Measurements from ENCODE around the gene PRRT1B. TPM values are rescaled to one million over a fixed set of nuclear protein-coding genes. Genes with fewer than 3 reads are reported as not detected.
A peak's percentile ranks its signal among the peaks of the same experiment; 100 is the strongest.

PRRT1B gene
- total and polyA plus RNA-seq, 2 of the 4 experiments (the other 2 are of a cell fraction): not detected

- TF ChIP-seq SMC3 (IDR thresholded peaks at IDR 0.05; ENCODE audit: low read depth, low read length) (no peak), CHD1 (IDR thresholded peaks at IDR 0.05; ENCODE audit: low read depth, low read length) (no peak), FOS (IDR thresholded peaks at IDR 0.05; ENCODE audit: low read depth, low read length) (no peak), USF2 (IDR thresholded peaks at IDR 0.05; ENCODE audit: low read depth, low read length) (no peak), POLR2A (IDR thresholded peaks at IDR 0.05; ENCODE audit: low read depth, low read length) (no peak), ELK1 (IDR thresholded peaks at IDR 0.05; ENCODE audit: borderline replicate concordance, low read depth, low read length) (no peak), NFE2L2 (IDR thresholded peaks at IDR 0.05; ENCODE audit: low read depth, low read length) (no peak), MAZ (IDR thresholded peaks at IDR 0.05; ENCODE audit: borderline replicate concordance, low read depth, low read length) (no peak)
- H3K23ac ChIP-seq (ENCODE audit: low read depth, low read length): no peak overlapping the region
- H3K9me1 ChIP-seq (ENCODE audit: insufficient read depth, low read length): no peaks in the 10 kb centered on the region
- BruUV-seq (replicated peaks): no TSS peak
- H2BK15ac ChIP-seq (ENCODE audit: low read depth, low read length): no peak overlapping the region
- DNase-seq (no peak), ATAC-seq (ENCODE audit: low read depth) (no peak)
- dilution Hi-C loops (cut with HindIII; ENCODE audit: low sequenced_read_pairs, unreplicated experiment) (no loop called here), in situ Hi-C loops (cut with MboI; ENCODE audit: low sequenced_read_pairs) (loop anchor here (25.0 kb wide), 1 partner anchor 682 kb away; no protein-coding TSS in a partner anchor), intact Hi-C loops (cut with micrococcal nuclease) (no loop called here)
- H3K27me3 ChIP-seq (ENCODE audit: control insufficient read depth, insufficient read depth, low read length): no peaks in the 10 kb centered on the region
- no peak overlapping the region for H2BK5ac ChIP-seq (ENCODE audit: low read depth, low read length, poor library complexity, severe bottlenecking)
- H4K20me1 ChIP-seq (ENCODE audit: insufficient read depth, low read length): no peaks in the 10 kb centered on the region
- H4K91ac ChIP-seq (ENCODE audit: insufficient read depth, low read depth, low read length): no peak overlapping the region
- H2BK20ac ChIP-seq (ENCODE audit: low read depth, low read length): no peak overlapping the region
- H3K79me1 ChIP-seq (ENCODE audit: low read depth in 1 of 2, low read length in 2 of 2): no peaks in the 10 kb centered on the region
- H2BK120ac ChIP-seq (ENCODE audit: low read depth, low read length): no peak overlapping the region
- no peak overlapping the region for H3K14ac ChIP-seq (replicated peaks; ENCODE audit: low read depth, low read length)
- no peak overlapping the region for H3K27ac ChIP-seq (ENCODE audit: insufficient read depth, low read length)
- H4K8ac ChIP-seq (ENCODE audit: low read depth in 2 of 2, low read length in 2 of 2): no peak overlapping the region
- ChIA-PET CTCF (no interaction called here), POLR2A (ENCODE audit: unreplicated experiment) (no interaction called here)
- H3K56ac ChIP-seq (ENCODE audit: extremely low read depth, insufficient read depth, low read length): no peak overlapping the region
- no peak overlapping the region for H3K4me2 ChIP-seq (ENCODE audit: low read depth, low read length)
- no peak overlapping the region for H4K5ac ChIP-seq (ENCODE audit: low read depth, low read length)
- no peak overlapping the region for H3K4ac ChIP-seq (ENCODE audit: low read depth, low read length)
- H3K4me3 ChIP-seq (ENCODE audit: insufficient read depth, low read depth, low read length): no peak overlapping the region
- H3K9me3 ChIP-seq (ENCODE audit: control insufficient read depth, insufficient read depth, low read length): no peaks in the 10 kb centered on the region
- WGBS, 2 experiments (ENCODE audit: extremely low coverage in 2 of 2, insufficient read length in 1 of 2): 100% methylated on average over 4 of the region's 9 CpGs; no CpG with 5 or more reads in 1 of the 2 experiments
- no peak overlapping the region for H3K18ac ChIP-seq (ENCODE audit: low read depth, low read length)
- H3K36me3 ChIP-seq (ENCODE audit: control insufficient read depth, insufficient read depth, low read length): peaks cover 57% of the 10 kb centered on the region
- no peak overlapping the region for H3K9ac ChIP-seq (ENCODE audit: low read depth, low read length)
- peak overlapping the region; percentile 42 for H2AK9ac ChIP-seq (replicated peaks; ENCODE audit: low read depth, low read length, poor library complexity)
- no peak overlapping the region for H2AK5ac ChIP-seq (ENCODE audit: low read depth, low read length)
- H3K4me1 ChIP-seq (ENCODE audit: control insufficient read depth, insufficient read depth, low read length): no peaks in the 10 kb centered on the region
- H2AFZ ChIP-seq (replicated peaks; ENCODE audit: low read length, poor library complexity): no peak overlapping the region
Observed at GRCh38 chr9:131580358-131580757, 35.0 kb downstream of the PRRT1B start.

Measured in IMR-90 (cell line).